Stimulated activated naive CD8-positive, alpha-beta T cell treated with anti-CD3 and anti-CD28 coated beads, Interleukin-15, Interleukin-2, amounts not matched to agents 100 U/mL and 50 U/mL, for 24 hours (primary cell): ENCODE data around the gene CD99.
A peak's percentile ranks its signal among the peaks of the same experiment; 100 is the strongest.

Experiments used
- ATAC-seq: fragments of 150-1000 bp; cut with Tn5 transposase; one replicate; pipeline ENCODE4 v1.10.0; 2021
- DNase-seq: peaks from one replicate; pipeline ENCODE4 v3.0.0; 2021

Gene CD99

DNA sequence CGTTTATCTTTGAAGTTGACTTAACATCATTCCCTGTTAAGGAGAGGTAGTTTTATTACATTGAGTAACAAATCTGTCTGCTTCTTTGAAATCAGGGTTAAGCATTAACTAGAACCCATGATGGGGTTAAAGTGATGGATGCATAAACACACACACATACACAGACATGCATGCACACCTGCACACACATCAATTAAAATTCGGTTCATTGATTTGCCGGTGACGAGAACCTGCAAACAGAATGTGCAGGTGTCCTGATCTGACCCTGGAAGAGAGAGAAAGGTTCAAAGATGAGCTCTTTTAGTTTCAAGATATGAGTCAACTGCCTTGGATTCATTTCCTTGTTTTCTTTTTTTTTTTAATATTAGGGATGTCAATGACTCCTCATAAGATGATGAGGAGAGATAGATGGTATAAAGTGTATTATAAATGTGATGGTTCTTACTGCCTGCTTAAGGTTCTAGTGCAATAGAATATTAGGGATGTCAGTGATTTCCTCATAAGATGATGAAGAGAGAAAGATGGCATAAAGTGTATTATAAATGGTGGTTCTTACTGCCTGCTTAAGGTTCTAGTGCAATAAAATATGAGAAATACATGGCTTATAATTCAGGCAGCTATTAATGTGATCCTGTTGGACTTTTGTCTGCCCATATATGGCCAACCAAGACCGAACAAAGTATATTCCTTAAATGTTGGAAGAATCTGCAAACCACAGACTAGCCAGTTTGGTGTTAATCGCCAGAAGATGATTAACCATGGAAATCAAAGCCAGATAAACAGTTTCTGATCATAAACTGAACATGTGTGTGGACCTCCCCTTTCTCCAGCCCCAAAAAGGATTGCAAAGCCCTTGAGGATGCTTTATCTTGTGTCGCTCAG is 14.1 kb upstream of the CD99 start:
- DNase-seq: no peak

DNA sequence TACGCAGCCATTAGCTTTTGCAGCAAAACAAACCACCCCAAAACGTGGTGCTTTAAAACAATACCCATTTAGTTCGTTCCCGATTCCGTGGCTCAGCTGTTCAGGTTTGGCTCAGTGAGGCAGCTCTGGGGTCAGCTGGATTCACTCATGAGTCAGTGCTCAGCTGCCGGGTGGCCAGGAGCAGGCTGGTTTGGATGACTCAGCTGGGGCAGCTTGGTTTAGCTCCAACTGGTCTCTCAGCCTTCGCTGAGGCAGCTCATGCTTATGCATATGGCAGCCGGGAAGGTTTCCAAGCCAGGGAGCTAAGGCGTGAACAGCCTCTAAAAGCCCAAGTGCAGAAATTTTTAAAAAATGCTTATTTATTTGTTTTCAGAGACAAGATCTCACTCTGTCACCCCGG is 13.3 kb upstream of the CD99 start:
- no peak for DNase-seq
- ATAC-seq: no peak

More for the DNA sequence above, 14.1 kb upstream of the CD99 start:
- no peak for ATAC-seq

DNA sequence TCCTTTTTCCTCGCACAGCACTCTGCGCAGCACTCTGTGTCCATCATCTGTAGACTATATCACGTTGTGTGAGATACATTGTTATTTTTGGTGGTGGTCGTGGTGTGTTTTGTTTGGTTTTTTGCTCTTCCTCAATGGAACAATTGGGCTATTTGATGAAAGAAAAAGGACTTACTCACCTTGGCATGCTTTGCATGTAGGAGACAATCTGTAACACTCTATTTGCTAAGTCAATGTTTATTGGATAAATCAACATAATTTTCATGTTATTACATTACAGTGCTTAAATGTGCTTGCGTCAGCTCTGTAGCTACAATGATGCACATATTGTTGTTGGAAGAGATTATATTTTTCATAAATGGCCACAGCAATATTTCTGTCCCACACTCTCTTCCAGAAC is 12.5 kb upstream of the CD99 start:
- no peak for ATAC-seq
- no peak for DNase-seq

- ATAC-seq (no peak), DNase-seq (no peak)
Observed at GRCh38 chrX:2679534-2680485, 11.3 kb upstream of the CD99 start.

DNA sequence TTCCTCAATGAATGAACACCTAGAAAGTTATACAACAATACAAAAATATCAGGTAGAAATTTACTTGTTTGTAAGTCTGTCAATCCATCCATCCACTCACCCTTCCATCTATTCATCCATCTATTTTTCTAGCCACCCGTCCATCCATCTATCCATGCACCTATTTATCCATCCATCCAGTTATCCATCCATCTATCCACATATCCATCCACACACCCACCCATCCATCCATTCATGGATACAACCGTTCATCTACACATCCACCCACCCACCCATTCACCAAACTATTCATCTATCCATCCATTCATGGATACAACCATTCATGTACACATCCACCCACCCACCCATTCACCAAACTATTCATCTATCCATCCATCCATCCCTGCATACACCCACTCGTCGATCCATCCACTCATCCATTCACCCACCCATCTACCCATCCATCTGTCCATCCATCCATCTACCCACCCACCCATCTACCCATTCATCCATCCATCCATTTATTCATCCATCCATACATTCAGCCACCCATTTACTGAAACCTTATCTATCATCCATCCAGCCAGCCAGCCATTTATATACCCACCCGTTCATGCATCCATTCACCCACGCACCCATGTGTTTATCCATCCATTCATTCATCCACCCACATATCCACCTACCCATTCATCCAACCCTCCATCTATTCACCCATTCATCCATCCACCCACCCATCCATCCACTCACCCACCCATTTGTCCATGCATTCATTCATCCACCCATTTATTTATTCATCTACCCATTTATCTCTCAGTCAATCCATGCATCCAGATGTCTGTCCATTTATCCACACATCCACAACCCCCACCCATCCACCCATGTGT is 10.4 kb upstream of the CD99 start:
- DNase-seq (no peak), ATAC-seq (no peak)

- ATAC-seq (no peak), DNase-seq (no peak)
Observed at GRCh38 chrX:2682565-2683177, 8.4 kb upstream of the CD99 start.

DNA sequence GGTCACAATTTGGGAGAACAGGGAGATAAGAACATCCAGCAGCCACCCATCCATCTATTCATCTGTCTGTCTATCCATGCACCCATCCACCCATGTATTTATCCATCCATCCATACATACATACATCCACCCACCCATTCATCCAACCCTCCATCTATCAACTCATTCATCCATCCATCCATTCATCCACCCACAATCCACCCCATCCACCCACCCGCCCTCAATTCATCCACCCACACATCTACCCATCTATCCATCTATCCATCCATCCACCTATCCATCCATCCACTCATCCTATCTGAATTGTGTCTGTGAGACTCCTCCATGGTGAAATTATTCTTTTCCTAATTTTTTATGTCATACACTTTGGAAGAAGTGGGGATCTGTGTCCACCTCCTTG is 6.8 kb upstream of the CD99 start:
- ATAC-seq (no peak), DNase-seq (no peak)

DNA sequence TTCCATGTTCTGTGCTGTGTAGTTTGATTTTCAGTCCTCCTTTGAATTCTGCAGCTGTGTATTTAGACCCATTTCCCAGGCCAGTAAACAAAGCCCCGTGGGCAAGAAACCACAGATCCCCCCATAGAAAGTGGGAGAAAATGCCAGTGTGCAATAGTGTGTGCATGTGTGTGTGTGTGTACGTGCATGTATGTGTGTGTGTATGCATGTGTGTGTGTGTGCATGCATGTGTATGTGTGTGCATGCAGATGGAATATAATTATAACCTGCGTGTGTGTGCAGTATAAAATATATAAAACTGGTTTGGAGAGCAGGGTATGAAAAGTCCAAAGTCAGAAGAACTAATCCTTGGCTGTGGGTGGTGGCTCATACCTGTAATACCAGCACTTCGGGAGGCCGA is 5.2 kb upstream of the CD99 start:
- no peak for DNase-seq
- no peak for ATAC-seq

GRCh38 chrX:2689773-2690666 is 1.1 kb upstream of the CD99 start:
- DNase-seq: no peak
- no peak for ATAC-seq

DNA sequence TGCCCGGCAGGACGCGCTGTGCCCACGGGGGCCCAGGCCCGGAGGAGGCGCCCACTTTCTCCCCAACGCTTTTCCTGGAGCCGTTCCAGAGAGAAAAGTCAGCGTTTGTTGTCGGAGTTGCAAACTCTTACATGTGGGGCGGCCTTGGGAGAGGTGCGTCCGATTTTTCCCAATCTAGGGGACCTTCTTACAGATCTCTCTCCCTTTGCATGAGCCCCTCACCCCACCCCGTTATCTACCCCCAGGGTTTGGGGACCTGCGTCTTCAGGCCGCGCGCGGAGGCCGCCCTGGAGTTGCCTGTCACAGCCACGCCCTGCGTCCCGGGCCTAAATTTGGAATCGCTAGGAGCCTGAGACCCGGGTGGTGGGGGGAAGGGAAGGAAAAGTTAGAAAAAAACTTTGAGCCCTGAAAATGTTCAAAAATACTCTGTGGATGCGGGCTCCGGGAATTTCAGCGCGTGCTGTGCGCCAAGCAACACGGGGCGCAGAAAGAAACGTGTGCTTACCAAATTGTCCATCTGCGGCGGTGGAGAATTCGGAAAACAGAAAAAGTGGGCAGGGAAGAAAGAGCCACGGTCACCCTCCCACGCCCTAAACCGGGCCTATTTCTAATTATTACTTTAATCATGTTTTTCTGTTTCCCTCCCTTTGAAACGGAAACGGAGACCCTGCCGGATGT is 587 bp downstream of the CD99 start:
- DNase-seq (peak; percentile 51), ATAC-seq (no peak)

DNA sequence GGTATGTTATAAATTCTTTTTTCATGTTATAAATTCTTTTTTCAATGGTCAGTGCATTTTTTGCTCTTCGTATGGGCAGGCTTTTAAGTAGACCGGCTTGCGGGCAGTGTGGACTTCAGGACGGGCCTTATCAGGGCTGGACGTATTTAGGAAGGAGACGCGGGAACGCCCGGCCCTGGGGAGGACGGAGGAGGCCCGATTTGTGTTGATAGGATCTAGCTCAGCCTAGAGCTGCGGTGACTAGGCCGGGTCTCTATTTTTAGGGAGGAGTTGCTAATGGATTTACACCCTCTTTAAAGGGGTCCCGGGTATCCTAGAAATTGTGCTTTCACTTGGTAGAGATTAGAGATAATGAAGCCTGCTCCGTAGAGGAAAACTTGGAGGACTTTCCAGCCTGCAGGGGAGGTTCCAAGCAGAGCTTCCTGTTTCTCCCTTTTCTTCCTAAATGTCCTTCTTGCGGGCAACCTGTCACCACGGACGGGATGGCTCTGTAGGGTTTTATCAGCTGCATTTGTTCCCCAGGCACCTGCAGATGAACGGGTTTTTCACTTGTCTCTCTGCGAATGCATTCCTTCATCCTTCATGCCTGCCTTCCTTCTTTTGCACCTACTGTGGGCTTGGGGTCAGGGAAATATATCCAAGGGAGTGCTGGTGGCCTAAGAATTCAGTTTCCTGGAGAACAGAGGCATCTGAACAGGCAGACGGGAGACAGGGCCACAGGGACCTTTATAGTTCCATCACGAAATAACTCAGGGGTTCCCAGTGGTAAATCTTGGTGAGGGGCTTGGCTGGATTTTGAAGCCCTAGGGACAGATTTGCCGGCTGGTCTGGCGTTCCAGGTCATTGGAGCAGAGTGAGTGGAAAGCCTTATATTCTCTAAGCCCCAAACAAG is 1.4 kb downstream of the CD99 start:
- ATAC-seq (no peak), DNase-seq (peak; percentile 37)

- no peak for ATAC-seq
Observed at GRCh38 chrX:2693113-2694002, 2.3 kb downstream of the CD99 start.

DNA sequence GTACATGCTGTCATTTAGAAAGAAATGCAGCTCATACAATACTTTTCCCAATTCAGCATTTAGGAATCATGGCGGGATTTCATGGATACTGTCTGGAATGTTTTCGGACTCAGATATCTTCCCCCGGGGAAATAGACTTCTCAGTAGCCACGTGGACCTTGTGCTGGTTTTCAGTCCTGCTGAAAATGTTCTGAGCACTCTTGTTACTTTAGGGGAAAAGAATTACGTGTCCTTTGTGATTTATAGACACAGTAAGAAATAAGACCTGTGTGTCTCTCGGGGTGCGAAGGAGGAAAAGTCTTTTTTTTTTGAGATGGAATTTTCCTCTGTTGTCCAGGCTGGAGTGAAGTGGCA is 3.8 kb downstream of the CD99 start:
- ATAC-seq (no peak), DNase-seq (no peak)

More at GRCh38 chrX:2693113-2694002, 2.3 kb downstream of the CD99 start:
- DNase-seq: peak; percentile 19

GRCh38 chrX:2696698-2697215 is 5.7 kb downstream of the CD99 start:
- ATAC-seq (peak; percentile 88), DNase-seq (peak; percentile 59)

GRCh38 chrX:2697306-2697705 is 6.2 kb downstream of the CD99 start:
- DNase-seq: no peak
- no peak for ATAC-seq

DNA sequence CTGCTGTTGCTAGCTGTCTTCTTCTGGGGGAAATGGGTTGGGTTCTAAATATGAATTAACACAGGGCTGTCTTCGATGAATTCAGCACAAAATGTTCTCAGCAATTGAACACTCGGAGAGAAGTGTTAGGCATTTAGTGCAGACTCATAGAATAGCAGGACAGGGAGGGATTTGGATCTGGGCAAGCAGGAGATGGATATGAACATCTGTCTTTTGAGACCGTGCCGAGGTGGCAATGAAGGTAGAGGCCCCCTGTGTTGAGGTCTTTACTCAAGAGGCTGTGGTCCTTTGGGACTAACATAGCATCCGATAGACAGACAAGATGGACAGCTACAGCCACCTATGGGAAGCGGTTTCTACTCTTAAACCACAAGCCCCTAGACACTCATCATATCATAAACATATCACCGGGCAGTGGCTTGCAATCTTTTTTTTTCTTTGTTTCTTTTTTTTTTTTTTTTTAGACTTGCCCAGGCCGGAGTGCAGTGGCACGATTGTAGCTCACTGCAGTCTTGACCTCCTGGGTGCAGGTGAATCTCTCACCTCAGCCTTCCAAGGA is 6.7 kb downstream of the CD99 start:
- ATAC-seq (no peak), DNase-seq (peak; percentile 8)

- ATAC-seq (no peak), DNase-seq (no peak)
Observed at GRCh38 chrX:2698604-2699003, 7.5 kb downstream of the CD99 start.
